ENCODE measurements around the gene BCAS1. TPM values are rescaled to one million over a fixed set of nuclear protein-coding genes. Genes with fewer than 3 reads are reported as not detected.

BCAS1 gene
- total RNA-seq, 4 donors from 2014 or later: 0.32 TPM; not detected in 3

DNA sequence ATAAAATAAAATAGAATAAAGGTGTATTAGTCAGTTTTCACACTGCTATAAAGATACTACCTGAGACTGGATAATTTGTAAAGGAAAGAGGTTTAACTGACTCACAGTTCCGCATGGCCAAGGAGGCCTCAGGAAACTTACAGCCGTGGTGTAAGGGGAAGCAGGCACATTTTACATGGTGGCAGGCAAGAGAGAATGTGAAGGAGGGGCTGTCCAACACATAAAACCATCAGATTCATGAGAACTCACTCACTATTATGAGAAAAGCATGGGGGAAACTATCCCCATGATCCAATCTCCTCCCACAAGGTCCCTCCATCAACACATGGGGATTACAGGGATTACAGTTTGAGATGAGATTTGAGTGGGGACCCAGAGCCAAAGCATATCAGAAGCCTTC lies 41.1 kb upstream of the BCAS1 start:
- Histone ChIP-seq H3K27ac (no peak overlapping the region), H3K4me3 (no peak overlapping the region), H3K36me3 (no peaks in the 10 kb centered on the region), H3K27me3 (no peaks in the 10 kb centered on the region), H3K4me1 (no peaks in the 10 kb centered on the region), H3K9me3 (no peaks in the 10 kb centered on the region)
- intact Hi-C loops (cut with DNase I; ENCODE audit: low total_unique reads) (no loop called here), in situ Hi-C loops (cut with MboI; ENCODE audit: low sequenced_read_pairs in 4 of 4) (loop anchor here in 2 of 4 donors (25.0 kb wide), 2 partner anchors 526 to 551 kb away; no protein-coding TSS in a partner anchor)
- TF ChIP-seq POLR2A (IDR thresholded peaks at IDR 0.05) (no peak), CTCF (IDR thresholded peaks at IDR 0.05 in 4 of 5, conservative IDR thresholded peaks at IDR 0.05 in 1 of 5) (no peak)
- no peak for ATAC-seq
- DNase-seq: no peak

DNA sequence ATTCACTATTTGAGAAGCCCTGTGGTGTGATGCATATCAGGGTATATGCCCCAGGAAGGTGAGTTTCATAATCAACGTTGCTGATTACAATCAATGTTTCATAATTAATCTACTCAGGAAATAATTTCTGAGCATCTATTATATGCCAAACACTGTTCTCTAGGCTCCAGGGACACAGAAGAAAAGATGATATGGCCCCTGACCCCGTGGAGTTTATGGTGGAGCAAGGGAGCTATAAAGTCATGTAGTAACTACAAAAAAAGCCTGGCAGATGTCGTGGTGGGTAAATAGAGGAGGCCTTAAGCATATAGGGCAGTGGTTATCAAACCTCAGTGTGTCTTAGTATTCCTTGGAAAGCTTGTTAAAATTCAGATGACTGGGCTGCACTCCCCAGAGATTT lies 40.1 kb upstream of the BCAS1 start:
- in situ Hi-C loops (cut with MboI; ENCODE audit: low sequenced_read_pairs in 4 of 4): loop anchor here in 2 of 4 donors (25.0 kb wide), 2 partner anchors 527 to 552 kb away; no protein-coding TSS in a partner anchor
- no peak overlapping the region for H3K27ac ChIP-seq

DNA sequence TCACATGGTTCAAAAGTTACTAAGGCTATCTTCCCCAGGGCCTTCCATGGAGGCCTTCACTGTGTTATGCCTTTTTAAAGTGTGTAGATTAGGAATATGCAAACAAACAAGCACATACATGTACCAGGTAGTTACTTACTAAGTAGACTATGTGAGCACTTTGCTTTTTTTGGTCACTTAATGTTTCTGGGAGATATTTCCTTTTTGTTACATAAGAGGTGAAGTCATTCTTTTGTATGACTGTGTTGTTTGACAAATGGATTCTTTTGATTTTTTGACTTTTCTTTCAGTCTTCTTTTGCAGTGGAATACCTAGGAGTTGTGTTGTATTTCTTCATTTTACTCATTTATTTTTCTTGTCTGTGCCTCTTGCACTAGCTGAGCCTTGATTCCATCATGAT lies 39.6 kb upstream of the BCAS1 start:
- intact Hi-C loops (cut with DNase I; ENCODE audit: low total_unique reads) (no loop called here), in situ Hi-C loops (cut with MboI; ENCODE audit: low sequenced_read_pairs in 4 of 4) (loop anchor here in 2 of 4 donors (25.0 kb wide), 2 partner anchors 527 to 552 kb away; no protein-coding TSS in a partner anchor)
- no peak for DNase-seq

More for the DNA sequence above, 40.1 kb upstream of the BCAS1 start:
- Histone ChIP-seq H3K27me3 (no peaks in the 10 kb centered on the region), H3K36me3 (no peaks in the 10 kb centered on the region), H3K4me3 (no peak overlapping the region), H3K4me1 (no peaks in the 10 kb centered on the region), H3K9me3 (no peaks in the 10 kb centered on the region)
- intact Hi-C loops (cut with DNase I; ENCODE audit: low total_unique reads): no loop called here
- TF ChIP-seq CTCF (IDR thresholded peaks at IDR 0.05 in 4 of 5, conservative IDR thresholded peaks at IDR 0.05 in 1 of 5) (no peak), POLR2A (IDR thresholded peaks at IDR 0.05) (no peak)
- ATAC-seq: no peak
- DNase-seq: no peak

GRCh38 chr20:54108817-54109216 lies 38.4 kb upstream of the BCAS1 start:
- in situ Hi-C loops (cut with MboI; ENCODE audit: low sequenced_read_pairs in 4 of 4): loop anchor here in 3 of 4 donors (10.0 to 25.0 kb wide), 3 partner anchors 86 to 553 kb away; no protein-coding TSS in a partner anchor
- ATAC-seq (no peak), DNase-seq (no peak)
- no peak for TF ChIP-seq POLR2A (IDR thresholded peaks at IDR 0.05)
- TF ChIP-seq CTCF (IDR thresholded peaks at IDR 0.05 in 4 of 5, conservative IDR thresholded peaks at IDR 0.05 in 1 of 5): no peak
- no peaks in the 10 kb centered on the region for H3K9me3 ChIP-seq
- no peak overlapping the region for H3K4me3 ChIP-seq
- no peaks in the 10 kb centered on the region for H3K27me3 ChIP-seq
- no peaks in the 10 kb centered on the region for H3K36me3 ChIP-seq
- intact Hi-C loops (cut with DNase I; ENCODE audit: low total_unique reads): no loop called here
- H3K27ac ChIP-seq: no peak overlapping the region
- no peaks in the 10 kb centered on the region for H3K4me1 ChIP-seq

More for the DNA sequence above, 39.6 kb upstream of the BCAS1 start:
- H3K27ac ChIP-seq: no peak overlapping the region
- H3K36me3 ChIP-seq: no peaks in the 10 kb centered on the region
- H3K27me3 ChIP-seq: no peaks in the 10 kb centered on the region
- no peaks in the 10 kb centered on the region for H3K4me1 ChIP-seq
- no peaks in the 10 kb centered on the region for H3K9me3 ChIP-seq
- H3K4me3 ChIP-seq: no peak overlapping the region
- TF ChIP-seq CTCF (IDR thresholded peaks at IDR 0.05 in 4 of 5, conservative IDR thresholded peaks at IDR 0.05 in 1 of 5) (no peak), POLR2A (IDR thresholded peaks at IDR 0.05) (no peak)
- no peak for ATAC-seq

DNA sequence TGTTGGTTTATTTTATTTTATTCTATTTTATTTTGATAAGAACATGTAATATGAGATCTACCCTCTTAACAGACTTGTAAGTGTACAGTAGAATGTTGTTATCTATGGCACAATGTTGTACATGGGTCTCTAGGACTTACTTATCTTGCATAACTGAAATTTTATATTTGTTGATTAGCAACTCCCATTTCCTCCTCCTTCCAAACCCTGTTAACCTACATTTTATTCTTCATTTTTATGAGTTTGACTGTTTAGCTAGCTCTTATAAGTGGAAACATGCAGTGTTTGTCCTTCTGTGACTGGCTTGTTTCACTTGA lies 37.9 kb upstream of the BCAS1 start:
- Histone ChIP-seq H3K4me3 (no peak overlapping the region), H3K36me3 (no peaks in the 10 kb centered on the region), H3K27ac (no peak overlapping the region), H3K9me3 (no peaks in the 10 kb centered on the region), H3K4me1 (no peaks in the 10 kb centered on the region), H3K27me3 (no peaks in the 10 kb centered on the region)
- intact Hi-C loops (cut with DNase I; ENCODE audit: low total_unique reads): no loop called here
- no peak for DNase-seq
- TF ChIP-seq POLR2A (IDR thresholded peaks at IDR 0.05) (no peak), CTCF (IDR thresholded peaks at IDR 0.05 in 4 of 5, conservative IDR thresholded peaks at IDR 0.05 in 1 of 5) (no peak)
- in situ Hi-C loops (cut with MboI; ENCODE audit: low sequenced_read_pairs in 4 of 4): loop anchor here in 3 of 4 donors (10.0 to 25.0 kb wide), 3 partner anchors 87 to 554 kb away; no protein-coding TSS in a partner anchor
- no peak for ATAC-seq
